ENCODE results near the gene GCK. TPM values are rescaled to one million over a fixed set of nuclear protein-coding genes. Genes with fewer than 3 reads are reported as not detected.

The GCK gene
- total RNA-seq, 1 experiment from 2014 or later = not detected

DNA sequence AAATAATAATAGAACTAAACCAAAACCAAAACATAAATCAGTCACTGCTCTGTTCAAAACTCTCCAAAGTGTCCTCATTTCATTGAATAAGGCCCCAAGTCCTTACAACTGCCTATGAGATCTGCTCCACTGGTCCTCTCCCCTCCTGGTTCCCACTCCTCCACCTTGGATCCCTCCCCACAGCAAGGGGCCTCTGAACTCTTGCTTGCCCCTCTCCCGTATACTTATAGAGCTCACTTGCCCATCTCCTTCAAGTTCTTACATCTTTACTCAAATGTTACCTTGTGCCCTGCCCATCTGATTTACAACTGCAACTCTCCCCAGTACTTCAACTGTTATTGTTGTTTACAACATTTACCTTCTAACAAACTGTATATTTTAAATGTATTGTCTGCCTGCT is 66.7 kb downstream of the GCK start:
- TF ChIP-seq EZH2phosphoT487 (IDR thresholded peaks at IDR 0.05; ENCODE audit: borderline replicate concordance, low read length) = no peak
- no peak for TF ChIP-seq EZH2 (IDR thresholded peaks at IDR 0.05; ENCODE audit: low read length, unreplicated experiment)
- TF ChIP-seq CTCF (conservative IDR thresholded peaks at IDR 0.05; ENCODE audit: low read depth, low read length) = no peak
- H2AFZ ChIP-seq (ENCODE audit: low read length) = peak overlapping the region; percentile 74; the same call in 1 of the 2 replicates
- BruUV-seq (replicated peaks) = no TSS peak
- no peaks in the 10 kb centered on the region for H3K27me3 ChIP-seq (ENCODE audit: low read length)
- intact Hi-C loops (cut with micrococcal nuclease) = loop anchor here (2.0 kb wide), 1 partner anchor 40 kb away; the partner anchor contains the start of gene POLM
- peaks cover 20% of the 10 kb centered on the region for H3K4me1 ChIP-seq (ENCODE audit: insufficient read depth, low read length)
- H3K79me2 ChIP-seq (ENCODE audit: low read length) = peaks cover 38% of the 10 kb centered on the region
- H3K4me2 ChIP-seq (ENCODE audit: low read length) = peak overlapping the region; percentile 97
- H3K9me3 ChIP-seq (ENCODE audit: low read length) = no peaks in the 10 kb centered on the region
- CTCF ChIA-PET = no interaction called here
- H3K9ac ChIP-seq (ENCODE audit: low read length) = peak overlapping the region; percentile 93
- H3K27ac ChIP-seq (ENCODE audit: low read length) = peak overlapping the region; percentile 49; the same call in 1 of the 2 replicates
- no peaks in the 10 kb centered on the region for H3F3A ChIP-seq (ENCODE audit: low read length, unreplicated experiment)
- no peaks in the 10 kb centered on the region for H3K9me2 ChIP-seq (replicated peaks; ENCODE audit: low read length)
- DNase-seq = no peak
- no peaks in the 10 kb centered on the region for H4K20me1 ChIP-seq (ENCODE audit: low read length)
- ATAC-seq = no peak
- H3K4me3 ChIP-seq (ENCODE audit: low read length) = peak overlapping the region; percentile 81
- H3K36me3 ChIP-seq (ENCODE audit: low read depth, low read length) = peaks cover 21% of the 10 kb centered on the region; the same call in 1 of the 2 replicates
- POLR2A ChIA-PET (ENCODE audit: unreplicated experiment) = no interaction called here

- Histone ChIP-seq H3K9me2 (replicated peaks; ENCODE audit: low read length) (no peaks in the 10 kb centered on the region), H3K9ac (ENCODE audit: low read length) (peak overlapping the region; percentile 93; the same call in 1 of the 2 replicates), H3K27me3 (ENCODE audit: low read length) (no peaks in the 10 kb centered on the region), H3K4me2 (ENCODE audit: low read length) (peak overlapping the region; percentile 97), H3F3A (ENCODE audit: low read length, unreplicated experiment) (no peaks in the 10 kb centered on the region), H2AFZ (ENCODE audit: low read length) (no peak overlapping the region), H3K27ac (ENCODE audit: low read length) (no peak overlapping the region), H3K4me3 (ENCODE audit: low read length) (peak overlapping the region; percentile 81; the same call in 1 of the 2 replicates), H3K79me2 (ENCODE audit: low read length) (peaks cover 38% of the 10 kb centered on the region), H3K9me3 (ENCODE audit: low read length) (no peaks in the 10 kb centered on the region), H4K20me1 (ENCODE audit: low read length) (no peaks in the 10 kb centered on the region), H3K36me3 (ENCODE audit: low read depth, low read length) (peaks cover 21% of the 10 kb centered on the region; the same call in 1 of the 2 replicates), H3K4me1 (ENCODE audit: insufficient read depth, low read length) (peaks cover 20% of the 10 kb centered on the region)
- DNase-seq = no peak
- ChIA-PET CTCF (no interaction called here), POLR2A (ENCODE audit: unreplicated experiment) (no interaction called here)
- BruUV-seq (replicated peaks) = no TSS peak
- no peak for ATAC-seq
- intact Hi-C loops (cut with micrococcal nuclease) = loop anchor here (2.0 kb wide), 1 partner anchor 39 kb away; the partner anchor contains the start of gene POLM
- TF ChIP-seq EZH2 (IDR thresholded peaks at IDR 0.05; ENCODE audit: low read length, unreplicated experiment) (no peak), CTCF (conservative IDR thresholded peaks at IDR 0.05; ENCODE audit: low read depth, low read length) (no peak), EZH2phosphoT487 (IDR thresholded peaks at IDR 0.05; ENCODE audit: borderline replicate concordance, low read length) (no peak)
Measured at GRCh38 chr7:44121761-44122420, 67.3 kb downstream of the GCK start.

- Histone ChIP-seq H3K4me1 (ENCODE audit: insufficient read depth, low read length) (peaks cover 20% of the 10 kb centered on the region), H3K27me3 (ENCODE audit: low read length) (no peaks in the 10 kb centered on the region), H3K9ac (ENCODE audit: low read length) (no peak overlapping the region), H4K20me1 (ENCODE audit: low read length) (no peaks in the 10 kb centered on the region), H3K36me3 (ENCODE audit: low read depth, low read length) (peaks cover 21% of the 10 kb centered on the region; the same call in 1 of the 2 replicates), H3K4me2 (ENCODE audit: low read length) (no peak overlapping the region), H3K79me2 (ENCODE audit: low read length) (peaks cover 38% of the 10 kb centered on the region), H3K4me3 (ENCODE audit: low read length) (no peak overlapping the region), H3F3A (ENCODE audit: low read length, unreplicated experiment) (no peaks in the 10 kb centered on the region), H2AFZ (ENCODE audit: low read length) (no peak overlapping the region), H3K9me3 (ENCODE audit: low read length) (no peaks in the 10 kb centered on the region), H3K27ac (ENCODE audit: low read length) (no peak overlapping the region), H3K9me2 (replicated peaks; ENCODE audit: low read length) (no peaks in the 10 kb centered on the region)
- ChIA-PET POLR2A (ENCODE audit: unreplicated experiment) (no interaction called here), CTCF (no interaction called here)
- no peak for ATAC-seq
- BruUV-seq (replicated peaks) = no TSS peak
- TF ChIP-seq CTCF (conservative IDR thresholded peaks at IDR 0.05; ENCODE audit: low read depth, low read length) (no peak), EZH2 (IDR thresholded peaks at IDR 0.05; ENCODE audit: low read length, unreplicated experiment) (no peak), EZH2phosphoT487 (IDR thresholded peaks at IDR 0.05; ENCODE audit: borderline replicate concordance, low read length) (no peak)
- intact Hi-C loops (cut with micrococcal nuclease) = no loop called here
- DNase-seq = no peak
Measured at GRCh38 chr7:44120395-44120794, 68.8 kb downstream of the GCK start.
